HG03558 (cell line): ENCODE measurements around the gene FGF1.

Source experiments
- ATAC-seq: cut with Tn5 transposase; IDR thresholded peaks from one replicate; pipeline ENCODE4 v1.9.1; 2021; ENCODE audit warnings: moderate number of reproducible peaks; ENCODE audit not compliant: unreplicated experiment; ENCODE audit errors: extremely low read depth

Gene FGF1

DNA sequence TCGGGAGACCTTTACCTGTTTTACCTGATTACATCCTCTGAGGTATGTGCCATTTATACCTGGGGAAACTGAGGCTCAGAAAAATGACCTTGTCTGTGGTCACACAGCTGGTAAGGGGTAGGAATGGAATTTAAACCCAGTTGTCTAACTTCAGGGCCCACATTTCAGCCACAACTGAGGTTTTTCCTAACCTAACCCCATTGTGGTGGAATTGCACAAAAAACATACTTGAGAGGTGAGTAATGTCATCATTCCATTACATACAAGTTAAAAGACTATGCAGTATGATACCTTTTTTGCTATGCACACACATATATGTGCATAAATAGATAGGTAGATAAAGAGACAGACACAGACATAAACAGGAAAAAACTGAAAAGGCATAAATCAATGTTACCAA lies 14.1 kb downstream of the FGF1 start:
- ATAC-seq: no peak

GRCh38 chr5:142671266-142671665 lies 14.6 kb downstream of the FGF1 start:
- no peak for ATAC-seq

GRCh38 chr5:142670804-142671203 lies 15.1 kb downstream of the FGF1 start:
- ATAC-seq: no peak

GRCh38 chr5:142669477-142669876 lies 16.4 kb downstream of the FGF1 start:
- no peak for ATAC-seq

DNA sequence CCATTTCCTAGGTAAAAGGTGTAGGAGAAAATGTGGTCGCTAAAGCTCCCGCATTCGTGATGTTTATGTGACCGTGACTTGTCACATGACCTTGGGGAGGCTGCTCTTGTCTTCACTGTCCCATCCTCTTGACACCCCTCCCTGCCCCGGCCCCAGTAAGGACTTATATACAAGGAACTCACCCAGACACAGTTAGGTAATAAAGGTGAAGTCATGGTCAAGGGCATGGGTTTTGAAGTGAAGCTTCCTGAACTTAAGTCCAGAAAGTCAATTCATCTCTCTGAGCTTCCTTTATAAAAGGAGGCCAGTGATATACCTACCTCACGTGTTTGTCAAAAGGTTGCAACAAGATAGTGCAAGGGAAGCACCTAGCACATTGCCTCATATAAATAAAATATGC lies 17.6 kb downstream of the FGF1 start:
- ATAC-seq: no peak

- ATAC-seq: no peak
These were observed 18.1 kb downstream of the FGF1 start for GRCh38 chr5:142667831-142668230.

DNA sequence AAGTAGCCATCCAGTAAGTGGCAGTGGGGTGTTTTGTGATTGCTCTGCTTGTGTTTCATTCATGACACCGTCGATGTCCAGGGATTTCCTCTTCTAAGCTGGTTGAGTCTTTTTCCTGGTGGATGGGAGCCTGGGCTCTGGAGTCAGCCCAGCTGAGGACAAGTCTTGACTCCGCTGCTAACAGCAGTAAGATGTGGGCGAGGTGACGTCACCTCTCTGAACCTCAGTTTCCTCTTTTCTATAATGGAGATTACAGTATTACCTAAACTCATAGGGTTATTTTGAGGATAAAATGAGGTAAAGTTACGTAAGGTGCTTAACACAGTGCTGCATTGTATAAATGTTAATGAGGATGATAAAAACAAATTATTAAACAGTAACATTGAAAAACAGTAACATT lies 21.3 kb downstream of the FGF1 start:
- ATAC-seq: no peak

GRCh38 chr5:142664067-142664466 lies 21.8 kb downstream of the FGF1 start:
- no peak for ATAC-seq

GRCh38 chr5:142663246-142663645 lies 22.6 kb downstream of the FGF1 start:
- no peak for ATAC-seq

- ATAC-seq: no peak
These were observed 23.9 kb downstream of the FGF1 start for GRCh38 chr5:142661957-142662356.

- no peak for ATAC-seq
These were observed 24.7 kb downstream of the FGF1 start for GRCh38 chr5:142661143-142661542.

DNA sequence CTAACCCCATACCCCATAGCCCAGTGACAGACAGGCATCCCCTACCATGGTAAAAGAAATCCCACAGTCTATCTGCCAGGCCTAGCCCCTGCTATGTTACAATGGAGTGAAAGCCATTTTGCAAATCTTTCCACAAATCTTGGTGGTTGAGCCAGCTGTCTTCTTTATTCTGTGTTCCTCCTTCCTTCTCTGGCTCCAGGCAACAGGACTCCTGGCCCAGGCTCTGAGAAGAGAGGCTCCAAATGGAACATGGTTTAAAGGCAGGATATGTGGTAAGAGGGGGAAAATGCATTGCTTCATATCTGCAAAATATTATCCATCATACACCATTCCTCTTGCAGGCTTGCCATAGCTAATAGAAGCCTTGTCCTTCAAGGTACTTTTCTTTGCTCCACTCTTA lies 25.2 kb downstream of the FGF1 start:
- ATAC-seq: no peak

DNA sequence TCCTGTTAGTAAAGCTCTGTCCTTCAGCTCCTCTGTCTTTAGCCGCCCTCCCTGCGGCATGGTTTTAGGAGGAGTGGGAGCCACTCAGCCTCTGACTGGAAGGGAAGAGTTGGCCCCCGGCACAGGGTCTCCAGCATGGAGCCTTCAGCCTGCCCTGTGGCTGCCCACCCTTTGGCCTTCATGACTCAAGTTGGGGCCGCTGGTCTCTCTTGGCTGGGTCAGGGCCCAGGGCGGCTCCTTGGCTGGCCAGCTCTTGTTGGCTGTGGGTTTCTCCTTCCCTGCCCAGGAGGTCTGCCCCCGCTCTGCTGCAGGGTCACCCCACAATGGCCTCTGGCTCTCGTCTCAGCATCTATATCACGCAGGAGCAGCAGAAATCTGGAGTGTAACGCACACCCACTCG lies 25.7 kb downstream of the FGF1 start:
- ATAC-seq: no peak

GRCh38 chr5:142659405-142659804 lies 26.5 kb downstream of the FGF1 start:
- no peak for ATAC-seq

DNA sequence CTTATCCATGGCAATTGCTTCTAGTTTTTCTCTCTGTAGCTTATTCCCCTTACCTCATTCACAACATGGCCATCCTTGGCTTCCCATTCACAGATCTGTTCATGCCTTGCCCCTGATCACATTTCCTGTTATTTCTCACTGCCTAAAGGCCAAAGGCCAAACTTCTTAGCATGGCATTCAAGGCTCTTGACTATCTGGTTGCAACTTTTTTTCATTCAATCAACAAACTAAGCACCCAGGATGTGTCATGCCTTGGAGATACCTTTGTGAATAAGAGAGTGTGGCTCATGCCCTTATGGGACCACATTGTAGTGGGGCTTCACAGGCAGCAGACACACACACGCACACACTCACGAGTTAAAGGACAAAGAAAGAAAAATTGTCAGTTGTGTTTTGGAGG lies 27.6 kb downstream of the FGF1 start:
- no peak for ATAC-seq

DNA sequence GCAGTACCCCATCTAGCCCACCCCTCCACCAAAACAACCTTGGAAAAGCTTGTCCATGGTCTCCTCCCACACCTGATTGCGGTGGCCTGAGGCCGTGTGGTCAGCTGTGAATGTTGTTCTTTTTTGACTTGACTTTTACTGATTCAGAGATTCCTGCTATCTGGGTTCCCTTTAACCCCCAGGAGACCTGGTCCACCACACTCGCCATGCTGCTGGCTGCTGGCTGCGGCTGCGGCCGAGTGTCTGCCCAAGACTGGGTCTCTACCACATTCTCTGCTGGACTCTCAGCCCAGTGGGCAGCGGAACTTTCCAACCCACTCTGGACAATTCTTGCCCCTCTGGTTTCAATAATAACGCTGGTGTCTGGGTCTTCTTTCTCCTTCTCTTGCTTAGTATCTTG lies 28.4 kb downstream of the FGF1 start:
- ATAC-seq: no peak

DNA sequence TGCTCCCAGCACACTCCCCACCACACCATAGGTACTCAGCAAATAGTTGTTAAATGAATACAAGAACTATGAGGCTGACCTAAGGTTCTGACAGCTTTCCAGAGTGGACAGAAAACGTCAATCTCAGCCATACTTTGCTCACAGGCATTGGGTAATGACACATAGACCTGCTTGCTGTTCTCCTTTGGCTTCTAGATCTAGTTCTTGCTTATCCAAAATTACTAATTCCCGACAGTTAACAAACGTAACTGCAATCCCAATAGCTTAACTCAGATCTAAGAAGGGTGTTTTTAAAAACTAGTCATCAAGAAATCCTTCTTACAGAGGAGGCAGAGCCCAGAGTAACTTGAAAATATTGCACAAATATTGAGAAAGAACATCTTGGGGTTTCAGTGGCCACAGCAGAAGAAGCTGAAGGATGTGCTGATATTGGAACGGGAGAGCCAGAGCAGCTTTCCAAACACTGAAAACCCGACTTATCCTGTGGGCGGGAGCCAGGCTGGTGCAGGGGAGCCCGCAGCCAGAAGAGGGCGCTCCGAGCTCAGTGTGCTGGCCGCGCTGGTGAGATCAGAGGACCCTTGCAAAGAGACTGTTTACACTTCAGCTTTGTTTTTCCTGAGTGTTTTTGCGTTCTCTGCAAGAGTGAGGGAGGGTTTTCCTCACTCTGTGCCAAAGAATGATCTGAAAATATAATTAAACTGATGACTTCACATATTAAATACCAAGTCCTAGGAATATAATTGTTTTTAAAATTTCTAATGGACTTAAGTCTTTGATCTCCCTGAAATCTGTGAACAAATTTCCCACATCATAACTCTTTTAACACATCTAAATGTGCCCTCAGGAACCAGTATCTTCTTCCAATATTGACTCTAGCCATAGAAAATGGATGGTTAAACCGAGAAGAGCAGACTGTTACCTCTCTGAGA lies 30.3 kb downstream of the FGF1 start:
- ATAC-seq: no peak

- no peak for ATAC-seq
These were observed 31.3 kb downstream of the FGF1 start for GRCh38 chr5:142654578-142655058.

- no peak for ATAC-seq
These were observed 32.6 kb downstream of the FGF1 start for GRCh38 chr5:142653321-142653720.

- no peak for ATAC-seq
These were observed 33.3 kb downstream of the FGF1 start for GRCh38 chr5:142652563-142652962.

- ATAC-seq: no peak
These were observed 35.0 kb downstream of the FGF1 start for GRCh38 chr5:142650881-142651280.

- no peak for ATAC-seq
These were observed 35.8 kb downstream of the FGF1 start for GRCh38 chr5:142650060-142650459.
